CD8-positive, alpha-beta memory T cell (primary cell): ENCODE data around the gene PLEKHH2. TPM values are rescaled to one million over a fixed set of nuclear protein-coding genes. Genes with fewer than 3 reads are reported as not detected.

Experiments used
- CTCF ChIA-PET: fragments of 350-600 bp; sonication (Branson Sonifier 250); formaldehyde crosslinking; loops from one replicate; lab custom pipeline; 2021; ENCODE audit warnings: antibody characterized with exemption; lab: Charles Lee
- POLR2A ChIA-PET: fragments of 350-600 bp; sonication (Branson Sonifier 250); formaldehyde crosslinking; loops from one replicate; lab custom pipeline; 2021; ENCODE audit warnings: antibody characterized with exemption; lab: Charles Lee
- DNase-seq, 5 donors: peaks; one replicate each; pipeline versions ENCODE4 v3.0.0 to v3.0.0-alpha.2; 2020 to 2022; ENCODE audit warnings: mixed read lengths in 1 of 5
- H3K27ac ChIP-seq: one replicate; pipeline ENCODE4 v1.7.0; 2013; ENCODE audit warnings: low read depth, mild to moderate bottlenecking, low read length, moderate library complexity
- H3K27me3 ChIP-seq: 2 replicates; pipeline ENCODE4 v1.7.0; 2013; ENCODE audit warnings: low read length, mild to moderate bottlenecking; ENCODE audit not compliant: insufficient read depth, poor library complexity, severe bottlenecking
- H3K36me3 ChIP-seq: 2 replicates; pipeline ENCODE4 v1.7.0; 2013; ENCODE audit warnings: mild to moderate bottlenecking, low read length, moderate library complexity; ENCODE audit not compliant: insufficient read depth
- H3K4me1 ChIP-seq: 2 replicates; pipeline ENCODE4 v1.7.0; 2013; ENCODE audit warnings: mild to moderate bottlenecking, low read length, moderate library complexity; ENCODE audit not compliant: insufficient read depth
- H3K4me3 ChIP-seq: 2 replicates; pipeline ENCODE4 v1.7.0; 2013; ENCODE audit warnings: mild to moderate bottlenecking, low read length
- H3K9me3 ChIP-seq: 2 replicates; pipeline ENCODE4 v1.7.0; 2013; ENCODE audit warnings: mild to moderate bottlenecking, low read length
- H3K27ac Mint-ChIP-seq, 8 donors: one replicate each; pipeline ENCODE4 v1.8.0; 2020 to 2021; ENCODE audit warnings: mixed read lengths in 8 of 8, mild to moderate bottlenecking in 6 of 8, inconsistent platforms in 3 of 8, moderate library complexity in 3 of 8
- H3K27me3 Mint-ChIP-seq, 2 donors: one replicate each; pipeline ENCODE4 v1.8.0; 2020 to 2021; ENCODE audit warnings: mixed read lengths in 2 of 2, mild to moderate bottlenecking in 1 of 2, moderate library complexity in 1 of 2
- H3K36me3 Mint-ChIP-seq, 3 donors: one replicate each; pipeline ENCODE4 v1.8.0; 2020 to 2021; ENCODE audit warnings: mixed read lengths in 3 of 3, inconsistent platforms in 1 of 3, mild to moderate bottlenecking in 1 of 3
- H3K4me1 Mint-ChIP-seq, 3 donors: one replicate each; pipeline ENCODE4 v1.8.0; 2020 to 2021; ENCODE audit warnings: mixed read lengths in 3 of 3, inconsistent platforms in 1 of 3, mild to moderate bottlenecking in 1 of 3
- H3K4me3 Mint-ChIP-seq, 7 donors: one replicate each; pipeline ENCODE4 v1.8.0; 2020 to 2021; ENCODE audit warnings: mixed read lengths in 7 of 7, mild to moderate bottlenecking in 6 of 7, moderate library complexity in 4 of 7, inconsistent platforms in 2 of 7
- H3K9me3 Mint-ChIP-seq, 5 donors: one replicate each; pipeline ENCODE4 v1.8.0; 2020 to 2022; ENCODE audit warnings: mixed read lengths in 5 of 5, mild to moderate bottlenecking in 3 of 5, moderate library complexity in 2 of 5, inconsistent platforms in 1 of 5
- polyA plus RNA-seq: library from polyadenylated mRNA; unstranded; fragments of 300-500 nt; fragmentation: Illumina TruSeq; gene quantifications from one replicate; pipeline ENCODE4 v1.2.3, GENCODE V29; 2021
- total RNA-seq, 2 experiments: library from RNA; stranded (reverse); gene quantifications; one replicate each; pipeline ENCODE4 v1.2.3, GENCODE V29; 2021

PLEKHH2 gene
- total and polyA plus RNA-seq, 3 experiments from 2014 or later: 0.48 to 0.49 TPM; not detected in 1

DNA sequence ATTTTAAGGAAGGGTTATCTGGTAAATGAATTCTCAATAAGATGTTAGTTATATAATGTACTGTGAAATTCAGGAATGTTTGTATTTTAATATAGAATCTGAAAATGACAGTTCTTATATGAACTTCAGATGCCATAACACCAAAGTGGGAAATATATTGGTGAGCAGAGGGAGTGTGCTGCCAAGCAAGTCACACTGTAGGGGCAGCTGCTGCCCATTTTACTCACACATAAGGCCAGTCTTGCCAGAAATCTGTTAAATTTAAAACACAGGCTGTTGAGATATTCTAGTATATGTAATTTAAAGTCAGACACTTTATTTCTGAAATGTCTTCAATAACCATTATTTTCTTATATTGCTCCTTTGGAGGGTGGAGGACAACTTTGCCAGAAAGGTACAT is 73.8 kb downstream of the PLEKHH2 start:
- Histone ChIP-seq H3K36me3 (no peaks in the 10 kb centered on the region), H3K9me3 (no peaks in the 10 kb centered on the region), H3K4me3 (no peak overlapping the region), H3K27ac (no peak overlapping the region), H3K4me1 (no peaks in the 10 kb centered on the region), H3K27me3 (no peaks in the 10 kb centered on the region)
- no peak overlapping the region for H3K4me3 Mint-ChIP-seq
- H3K9me3 Mint-ChIP-seq: no peaks in the 10 kb centered on the region
- no peak overlapping the region for H3K27ac Mint-ChIP-seq
- H3K4me1 Mint-ChIP-seq: no peaks in the 10 kb centered on the region
- CTCF ChIA-PET: no interaction called here
- no peak for DNase-seq
- peaks cover 0 to 1% (median 0%) of the 10 kb centered on the region in 3 donors for H3K36me3 Mint-ChIP-seq
- peaks cover 20 to 48% of the 10 kb centered on the region in 2 donors for H3K27me3 Mint-ChIP-seq
- POLR2A ChIA-PET: no interaction called here

DNA sequence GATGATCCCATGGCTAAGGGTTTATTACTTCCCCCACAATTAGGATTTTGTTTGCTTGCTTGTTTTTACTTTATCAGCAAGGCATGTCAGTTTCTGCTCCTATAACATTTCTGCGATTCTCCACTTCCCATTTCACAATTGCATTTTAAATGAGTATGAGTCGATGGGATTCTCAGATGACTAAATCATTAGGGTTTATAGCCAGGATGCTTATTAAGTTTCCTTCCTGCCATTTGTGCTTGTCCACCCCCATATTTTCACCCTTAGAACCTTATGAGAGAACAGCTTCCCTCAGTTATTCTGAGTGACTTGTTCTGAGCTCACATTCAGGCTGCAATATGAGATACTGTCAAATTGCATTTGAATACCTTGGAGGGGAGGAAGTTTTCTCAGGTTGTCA is 77.1 kb downstream of the PLEKHH2 start:
- Mint-ChIP-seq H3K9me3 (no peaks in the 10 kb centered on the region), H3K4me3 (no peak overlapping the region), H3K27me3 (peaks cover 20 to 44% of the 10 kb centered on the region in 2 donors), H3K27ac (no peak overlapping the region), H3K4me1 (no peaks in the 10 kb centered on the region), H3K36me3 (no peaks in the 10 kb centered on the region)
- H3K4me3 ChIP-seq: no peak overlapping the region
- no peaks in the 10 kb centered on the region for H3K9me3 ChIP-seq
- H3K36me3 ChIP-seq: no peaks in the 10 kb centered on the region
- CTCF ChIA-PET: no interaction called here
- H3K27ac ChIP-seq: no peak overlapping the region
- POLR2A ChIA-PET: no interaction called here
- H3K4me1 ChIP-seq: no peaks in the 10 kb centered on the region
- H3K27me3 ChIP-seq: no peaks in the 10 kb centered on the region
- DNase-seq: no peak

DNA sequence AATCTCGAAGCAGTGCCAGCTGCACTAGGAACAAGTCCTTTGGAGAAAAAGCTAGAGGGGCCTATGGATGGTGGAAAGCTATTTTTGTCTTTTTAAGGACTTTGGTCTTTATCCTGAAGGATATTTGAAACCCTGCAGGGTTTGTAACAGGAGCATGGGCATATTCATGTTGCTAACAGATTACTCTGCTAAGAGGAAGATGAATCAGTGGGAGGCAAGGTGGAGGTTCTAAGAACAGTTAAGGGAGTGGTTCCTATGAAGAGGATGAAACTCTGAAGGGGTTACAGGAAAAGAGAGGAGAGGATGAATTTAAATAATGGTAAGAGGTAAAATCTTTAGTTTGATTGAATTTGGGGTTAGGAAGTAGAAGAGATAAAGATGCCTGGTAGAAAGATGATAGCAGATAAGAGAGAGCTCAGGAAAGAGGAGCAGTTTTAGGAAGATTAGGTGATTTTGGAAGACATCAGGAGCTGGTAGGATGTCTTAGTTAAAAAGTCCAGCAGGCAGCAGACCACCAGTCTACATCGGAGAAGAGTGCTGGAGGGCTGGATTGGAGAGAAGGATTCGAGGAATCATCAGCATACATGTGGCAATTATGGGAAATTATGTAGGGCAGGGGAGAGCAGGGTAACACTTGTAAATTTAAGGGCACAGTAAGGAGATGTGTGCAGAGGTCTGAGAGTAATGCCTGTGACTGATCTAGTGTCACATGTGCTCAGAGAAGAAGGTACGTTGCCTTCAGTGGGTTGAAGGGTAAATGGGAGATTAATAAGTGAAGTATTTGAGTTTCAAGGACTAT is 78.4 kb downstream of the PLEKHH2 start:
- ChIA-PET CTCF (no interaction called here), POLR2A (no interaction called here)
- no peaks in the 10 kb centered on the region for H3K9me3 Mint-ChIP-seq
- no peak overlapping the region for H3K4me3 Mint-ChIP-seq
- no peaks in the 10 kb centered on the region for H3K27me3 ChIP-seq
- H3K27ac Mint-ChIP-seq: no peak overlapping the region
- H3K36me3 Mint-ChIP-seq: no peaks in the 10 kb centered on the region
- DNase-seq: no peak
- no peaks in the 10 kb centered on the region for H3K4me1 ChIP-seq
- no peak overlapping the region for H3K27ac ChIP-seq
- no peak overlapping the region for H3K4me3 ChIP-seq
- no peaks in the 10 kb centered on the region for H3K9me3 ChIP-seq
- H3K27me3 Mint-ChIP-seq: peaks cover 17 to 37% of the 10 kb centered on the region in 2 donors
- H3K4me1 Mint-ChIP-seq: no peaks in the 10 kb centered on the region
- H3K36me3 ChIP-seq: no peaks in the 10 kb centered on the region

GRCh38 chr2:43717322-43717721 is 80.3 kb downstream of the PLEKHH2 start:
- DNase-seq: no peak
- ChIA-PET POLR2A (no interaction called here), CTCF (no interaction called here)
- Mint-ChIP-seq H3K27me3 (peaks cover 6 to 29% of the 10 kb centered on the region in 2 donors), H3K9me3 (no peaks in the 10 kb centered on the region), H3K27ac (no peak overlapping the region), H3K4me3 (no peak overlapping the region), H3K4me1 (no peaks in the 10 kb centered on the region), H3K36me3 (no peaks in the 10 kb centered on the region)
- Histone ChIP-seq H3K27me3 (no peaks in the 10 kb centered on the region), H3K27ac (no peak overlapping the region), H3K4me3 (no peak overlapping the region), H3K4me1 (no peaks in the 10 kb centered on the region), H3K36me3 (no peaks in the 10 kb centered on the region), H3K9me3 (no peaks in the 10 kb centered on the region)

GRCh38 chr2:43718530-43719124 is 81.6 kb downstream of the PLEKHH2 start:
- no peak overlapping the region for H3K27ac Mint-ChIP-seq
- CTCF ChIA-PET: no interaction called here

GRCh38 chr2:43724728-43725526 is 87.9 kb downstream of the PLEKHH2 start:
- Histone ChIP-seq H3K4me3 (no peak overlapping the region), H3K4me1 (no peaks in the 10 kb centered on the region), H3K36me3 (no peaks in the 10 kb centered on the region), H3K27ac (peak overlapping the region; percentile 38), H3K9me3 (no peaks in the 10 kb centered on the region), H3K27me3 (no peaks in the 10 kb centered on the region)
- no peak overlapping the region for H3K4me3 Mint-ChIP-seq
- CTCF ChIA-PET: no interaction called here
- no peaks in the 10 kb centered on the region for H3K9me3 Mint-ChIP-seq
- no peaks in the 10 kb centered on the region for H3K36me3 Mint-ChIP-seq
- H3K4me1 Mint-ChIP-seq: no peaks in the 10 kb centered on the region
- peaks cover 0 to 9% of the 10 kb centered on the region in 2 donors for H3K27me3 Mint-ChIP-seq
- POLR2A ChIA-PET: no interaction called here
- DNase-seq: no peak
- H3K27ac Mint-ChIP-seq: no peak overlapping the region

More at GRCh38 chr2:43718530-43719124, 81.6 kb downstream of the PLEKHH2 start:
- no peaks in the 10 kb centered on the region for H3K9me3 Mint-ChIP-seq
- no peak overlapping the region for H3K4me3 ChIP-seq
- H3K27me3 ChIP-seq: no peaks in the 10 kb centered on the region
- no peak for DNase-seq
- H3K4me1 Mint-ChIP-seq: no peaks in the 10 kb centered on the region
- H3K27me3 Mint-ChIP-seq: peaks cover 6 to 21% of the 10 kb centered on the region in 2 donors
- POLR2A ChIA-PET: no interaction called here
- H3K4me3 Mint-ChIP-seq: no peak overlapping the region
- H3K4me1 ChIP-seq: no peaks in the 10 kb centered on the region
- H3K27ac ChIP-seq: no peak overlapping the region
- H3K36me3 Mint-ChIP-seq: no peaks in the 10 kb centered on the region
- no peaks in the 10 kb centered on the region for H3K9me3 ChIP-seq
- H3K36me3 ChIP-seq: no peaks in the 10 kb centered on the region

DNA sequence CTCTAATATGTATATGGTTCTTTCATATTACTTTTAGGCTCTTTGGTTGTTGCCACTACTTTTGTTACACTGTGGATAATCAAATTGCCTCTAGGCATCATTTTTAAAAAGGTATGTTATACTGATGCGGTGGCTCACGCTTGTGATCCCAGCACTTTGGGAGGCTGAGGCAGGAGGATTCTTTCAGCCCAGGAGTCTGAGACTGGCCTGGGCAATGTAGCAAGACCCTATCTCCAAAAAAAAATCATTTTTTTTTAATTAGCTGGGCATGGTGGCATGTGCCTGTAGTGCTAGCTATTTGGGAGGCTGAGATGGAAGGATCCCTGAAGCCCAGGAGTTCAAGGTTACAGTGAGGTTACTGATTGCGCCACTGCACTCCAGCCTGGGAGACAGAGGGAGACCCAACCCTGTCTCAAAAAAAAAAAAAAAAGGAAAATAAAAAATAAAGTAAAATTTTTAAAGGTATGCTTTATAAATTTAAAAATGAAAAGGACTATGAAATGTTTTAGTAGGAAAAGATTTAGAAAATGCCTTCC is 88.7 kb downstream of the PLEKHH2 start:
- POLR2A ChIA-PET: no interaction called here
- Histone ChIP-seq H3K36me3 (no peaks in the 10 kb centered on the region), H3K27ac (peak overlapping the region; percentile 38), H3K4me3 (no peak overlapping the region), H3K9me3 (no peaks in the 10 kb centered on the region), H3K27me3 (no peaks in the 10 kb centered on the region), H3K4me1 (no peaks in the 10 kb centered on the region)
- Mint-ChIP-seq H3K9me3 (no peaks in the 10 kb centered on the region), H3K4me1 (no peaks in the 10 kb centered on the region), H3K27me3 (peaks cover 0 to 6% of the 10 kb centered on the region in 2 donors), H3K36me3 (no peaks in the 10 kb centered on the region), H3K27ac (no peak overlapping the region), H3K4me3 (no peak overlapping the region)
- DNase-seq: no peak
- CTCF ChIA-PET: no interaction called here
